Left kidney (tissue), 2 donors: ENCODE measurements around the gene BFAR. TPM values are rescaled to one million over a fixed set of nuclear protein-coding genes. Genes with fewer than 3 reads are reported as not detected.
"Not testable (repeated sequence)": the region's sequence is repeated elsewhere in the genome, so short reads cannot be mapped to it uniquely, and the experiment has no call there.

Source experiments
- DNase-seq: peaks from one replicate; pipeline ENCODE4 v3.0.0-alpha.2; 2013
- polyA plus RNA-seq: library from polyadenylated mRNA; unstranded; fragments of 120-200 nt; gene quantifications from one replicate; pipeline ENCODE4 v1.2.1, GENCODE V29; 2013; ENCODE audit not compliant: insufficient read length

BFAR gene
- polyA plus RNA-seq, 1 donor, result 65.6 TPM

- not testable (repeated sequence) for DNase-seq
These were observed 2.0 kb upstream of the BFAR start for GRCh38 chr16:14630620-14631330.

- no peak for DNase-seq
These were observed 1.6 kb downstream of the BFAR start for GRCh38 chr16:14634389-14634725.

GRCh38 chr16:14635395-14636165 lies 2.8 kb downstream of the BFAR start:
- no peak for DNase-seq

GRCh38 chr16:14636179-14636950 lies 3.6 kb downstream of the BFAR start:
- not testable (repeated sequence) for DNase-seq

- not testable (repeated sequence) for DNase-seq
These were observed 4.1 kb downstream of the BFAR start for GRCh38 chr16:14636951-14637240.

- no peak for DNase-seq
These were observed 7.8 kb downstream of the BFAR start for GRCh38 chr16:14640538-14640937.

GRCh38 chr16:14641206-14641605 lies 8.5 kb downstream of the BFAR start:
- no peak for DNase-seq

GRCh38 chr16:14641926-14642325 lies 9.2 kb downstream of the BFAR start:
- no peak for DNase-seq

GRCh38 chr16:14649816-14650215 lies 17.1 kb downstream of the BFAR start:
- no peak for DNase-seq

- DNase-seq, result no peak
These were observed 17.9 kb downstream of the BFAR start for GRCh38 chr16:14650629-14651028.

GRCh38 chr16:14652726-14653125 lies 20.0 kb downstream of the BFAR start:
- no peak for DNase-seq

- no peak for DNase-seq
These were observed 25.3 kb downstream of the BFAR start for GRCh38 chr16:14658063-14658462.

GRCh38 chr16:14667347-14668266 lies 34.9 kb downstream of the BFAR start:
- DNase-seq, result no peak

- no peak for DNase-seq
These were observed 35.9 kb downstream of the BFAR start for GRCh38 chr16:14668556-14669223.

- no peak for DNase-seq
These were observed 37.0 kb downstream of the BFAR start for GRCh38 chr16:14669776-14670175.

GRCh38 chr16:14672403-14672971 lies 39.7 kb downstream of the BFAR start:
- no peak for DNase-seq

- DNase-seq, result no peak
These were observed 43.9 kb downstream of the BFAR start for GRCh38 chr16:14676633-14677032.

- DNase-seq, result no peak
These were observed 44.9 kb downstream of the BFAR start for GRCh38 chr16:14677627-14678026.

GRCh38 chr16:14678748-14679497 lies 46.2 kb downstream of the BFAR start:
- no peak for DNase-seq

GRCh38 chr16:14680396-14680795 lies 47.6 kb downstream of the BFAR start:
- DNase-seq, result not testable (repeated sequence)
